GM18505 (cell line): ENCODE results near the gene CXCL10.
"Not testable (repeated sequence)": the region's sequence is repeated elsewhere in the genome, so short reads cannot be mapped to it uniquely, and the experiment has no call there.

Experiments
- ATAC-seq: cut with Tn5 transposase; IDR thresholded peaks from one replicate; pipeline ENCODE4 v1.9.1; 2021; ENCODE audit not compliant: unreplicated experiment
- POLR2A ChIP-seq: IDR thresholded peaks from 4 replicates; pipeline ENCODE4 v1.6.1; 2011; ENCODE audit warnings: borderline replicate concordance; ENCODE audit not compliant: insufficient read depth, insufficient read length; ENCODE audit errors: extremely low read depth

The CXCL10 gene

GRCh38 chr4:76011018-76011670 lies 12.2 kb downstream of the CXCL10 start:
- TF ChIP-seq POLR2A = no peak
- no peak for ATAC-seq

GRCh38 chr4:76010576-76010975 lies 12.7 kb downstream of the CXCL10 start:
- no peak for ATAC-seq
- no peak for TF ChIP-seq POLR2A

GRCh38 chr4:76009311-76009710 lies 14.0 kb downstream of the CXCL10 start:
- no peak for ATAC-seq
- no peak for TF ChIP-seq POLR2A

GRCh38 chr4:76007089-76007862 lies 16.0 kb downstream of the CXCL10 start, which contains the start of gene CXCL9:
Gene CXCL9 (minus strand): TSS chr4:76007509. CDS start chr4:76007449, 60 bp downstream.
- no peak for TF ChIP-seq POLR2A
- no peak for ATAC-seq

GRCh38 chr4:76003620-76004019 lies 19.7 kb downstream of the CXCL10 start:
- no peak for TF ChIP-seq POLR2A
- no peak for ATAC-seq

- no peak for ATAC-seq
- TF ChIP-seq POLR2A = no peak
Measured at GRCh38 chr4:76003035-76003434, 20.3 kb downstream of the CXCL10 start.

- no peak for ATAC-seq
- no peak for TF ChIP-seq POLR2A
Measured at GRCh38 chr4:76002176-76002575, 21.1 kb downstream of the CXCL10 start.

- TF ChIP-seq POLR2A = no peak
- no peak for ATAC-seq
Measured at GRCh38 chr4:76001700-76002099, 21.6 kb downstream of the CXCL10 start.

- ATAC-seq = no peak
- TF ChIP-seq POLR2A = no peak
Measured at GRCh38 chr4:76000279-76000678, 23.0 kb downstream of the CXCL10 start.

GRCh38 chr4:75998525-75999147 lies 24.7 kb downstream of the CXCL10 start:
- ATAC-seq = not testable (repeated sequence)

- TF ChIP-seq POLR2A = no peak
- ATAC-seq = no peak
Measured at GRCh38 chr4:75997946-75998345, 25.4 kb downstream of the CXCL10 start.

- TF ChIP-seq POLR2A = no peak
- no peak for ATAC-seq
Measured at GRCh38 chr4:75997081-75997480, 26.2 kb downstream of the CXCL10 start.

- ATAC-seq = no peak
- no peak for TF ChIP-seq POLR2A
Measured at GRCh38 chr4:75995727-75996126, 27.6 kb downstream of the CXCL10 start.

- TF ChIP-seq POLR2A = no peak
- ATAC-seq = no peak
Measured at GRCh38 chr4:75992462-75992861, 30.8 kb downstream of the CXCL10 start.

- ATAC-seq = no peak
- TF ChIP-seq POLR2A = no peak
Measured at GRCh38 chr4:75989846-75990528, 33.3 kb downstream of the CXCL10 start.
